Esophagus muscularis mucosa (tissue), 4 donors: ENCODE data around the gene CALR. TPM values are rescaled to one million over a fixed set of nuclear protein-coding genes. Genes with fewer than 3 reads are reported as not detected.
"Not testable (repeated sequence)": the region's sequence is repeated elsewhere in the genome, so short reads cannot be mapped to it uniquely, and the experiment has no call there.

ENCODE experiments used
- DNase-seq: peaks from one replicate; pipeline ENCODE4 v3.0.0-alpha.2; 2017; ENCODE audit errors: extremely low spot score
- H3K27ac ChIP-seq, 4 donors: fragments of 200-600 bp; sonication (generic); replicated peaks in 1 of 4; 1 replicate in 3 of 4; 2 replicates in 1 of 4; pipeline ENCODE4 v1.5.1; 2016 to 2019; ENCODE audit warnings: mild to moderate bottlenecking in 1 of 4
- H3K27me3 ChIP-seq, 4 donors: fragments of 200-600 bp; sonication (generic); one replicate each; pipeline versions ENCODE4 v1.5.1 to v1.6.0; 2016 to 2019
- H3K36me3 ChIP-seq, 4 donors: fragments of 200-600 bp; sonication (generic); one replicate each; pipeline ENCODE4 v1.5.1; 2016 to 2019
- H3K4me1 ChIP-seq, 4 donors: fragments of 200-600 bp; sonication (generic); one replicate each; pipeline ENCODE4 v1.5.1; 2016 to 2019
- H3K4me3 ChIP-seq, 4 donors: fragments of 200-600 bp; sonication (generic); 1 replicate in 2 of 4; 2 replicates in 2 of 4; pipeline ENCODE4 v1.5.1; 2016 to 2019; ENCODE audit warnings: mild to moderate bottlenecking in 4 of 4, moderate library complexity in 1 of 4
- H3K9me3 ChIP-seq, 4 donors: fragments of 200-600 bp; sonication (generic); 1 replicate in 3 of 4; 2 replicates in 1 of 4; pipeline ENCODE4 v1.5.1; 2016 to 2019
- CTCF ChIP-seq, 3 experiments: fragments of 200-600 bp in 2 of 3; fragments of 450-650 bp in 1 of 3; sonication (generic) in 2 of 3; IDR thresholded peaks; one replicate each; pipeline ENCODE4 v1.5.1; 2017 to 2019; ENCODE audit warnings: antibody characterized with exemption in 3 of 3, mild to moderate bottlenecking in 2 of 3, moderate library complexity in 1 of 3
- EP300 ChIP-seq: sonication (generic); formaldehyde crosslinking; IDR thresholded peaks from one replicate; pipeline ENCODE4 v1.6.1; 2017; ENCODE audit warnings: antibody characterized with exemption
- POLR2A ChIP-seq: fragments of 450-650 bp; IDR thresholded peaks from one replicate; pipeline ENCODE4 v1.6.1; 2017; ENCODE audit warnings: antibody characterized with exemption, moderate library complexity, mild to moderate bottlenecking, low read depth
- POLR2AphosphoS5 ChIP-seq, 2 donors: sonication (generic); formaldehyde crosslinking; IDR thresholded peaks; one replicate each; pipeline ENCODE4 v1.6.1; 2017; ENCODE audit warnings: antibody characterized with exemption in 2 of 2
- WGBS: methylation state at CpG from one replicate; pipeline ENCODE4 v1.1.5; 2018; 5-methylcytosine and 5-hydroxymethylcytosine counted together
- intact Hi-C: fragments of 100-400 bp; cut with DNase I; formaldehyde crosslinking; loops from one replicate; pipeline ENCODE4 v1.15.1; 2023
- total RNA-seq, 4 donors: library from RNA; depleted of rRNA; stranded (reverse); fragments of >200 nt; gene quantifications; one replicate each; pipeline versions ENCODE4 v1.1.0 to v1.2.1, GENCODE V29; 2016

CALR gene
- total RNA-seq = 100 to 1,000 TPM; 200 to 300 (median 270) TPM

GRCh38 chr19:12937927-12938778 lies at the start of gene CALR:
Gene CALR, plus strand, starts transcription at chr19:12938609. Its CDS starts 71 bp downstream, at chr19:12938680.
- peaks cover 34 to 36% (median 34%) of the 10 kb centered on the region in 4 donors for H3K36me3 ChIP-seq
- H3K27ac ChIP-seq = peak within 1 kb of the TSS; percentile 88 to 96 (median 93)
- peak; percentile 100 for DNase-seq
- WGBS = 0% methylated on average over 2 of the region's 63 CpGs
- intact Hi-C loops = no loop called here
- TF ChIP-seq CTCF (IDR thresholded peaks at IDR 0.05) (no peak), EP300 (no peak), POLR2A (peak; percentile 98), POLR2AphosphoS5 (IDR thresholded peaks at IDR 0.05) (peak; percentile 99 to 100)
- H3K27me3 ChIP-seq = no peaks in the 10 kb centered on the region
- peaks cover 44 to 57% (median 54%) of the 10 kb centered on the region in 4 donors for H3K4me1 ChIP-seq
- H3K9me3 ChIP-seq = no peaks in the 10 kb centered on the region
- peak within 1 kb of the TSS; percentile 78 to 99 (median 88) for H3K4me3 ChIP-seq

GRCh38 chr19:12890299-12890786 lies 48.1 kb upstream of the CALR start:
- H3K9me3 ChIP-seq = not testable (repeated sequence)

GRCh38 chr19:12890787-12891552 lies 47.4 kb upstream of the CALR start, which contains the start of gene GCDH:
Gene GCDH, plus strand, starts transcription at chr19:12891160. Its CDS starts 145 bp downstream, at chr19:12891305.
- peaks cover 0 to 16% (median 3%) of the 10 kb centered on the region in 4 donors for H3K27me3 ChIP-seq
- H3K9me3 ChIP-seq = no peaks in the 10 kb centered on the region
- peaks cover 15 to 26% (median 24%) of the 10 kb centered on the region in 4 donors for H3K4me1 ChIP-seq
- TF ChIP-seq POLR2A (peak; percentile 47), POLR2AphosphoS5 (IDR thresholded peaks at IDR 0.05) (peak; percentile 86 to 93), CTCF (IDR thresholded peaks at IDR 0.05) (peak in 2 of 3 experiments; percentile 2 to 16), EP300 (no peak)
- intact Hi-C loops = no loop called here
- peak within 1 kb of the TSS; percentile 78 to 91 (median 88) for H3K27ac ChIP-seq
- peaks cover 14 to 34% (median 30%) of the 10 kb centered on the region in 4 donors for H3K36me3 ChIP-seq
- H3K4me3 ChIP-seq = peak within 1 kb of the TSS; percentile 91 to 98 (median 91)
- peak; percentile 99 for DNase-seq
- under 1% methylated on average over 47 of the region's 49 CpGs for WGBS

More at GRCh38 chr19:12890299-12890786, 48.1 kb upstream of the CALR start:
- Histone ChIP-seq H3K4me1 (peaks cover 22 to 32% (median 30%) of the 10 kb centered on the region in 4 donors), H3K27me3 (peaks cover 0 to 22% (median 9%) of the 10 kb centered on the region in 4 donors), H3K4me3 (peak overlapping the region; percentile 27 to 98 (median 91)), H3K36me3 (peaks cover 13 to 27% (median 26%) of the 10 kb centered on the region in 4 donors), H3K27ac (peak overlapping the region; percentile 55 to 91 (median 80))
- WGBS = 34% methylated on average over 10 of the region's 10 CpGs
- intact Hi-C loops, DNase-seq: not testable (repeated sequence)

- H3K4me3 ChIP-seq = peak overlapping the region; percentile 91 to 98 (median 91)
- WGBS = 5% methylated on average over 24 of the region's 26 CpGs
- intact Hi-C loops = no loop called here
Observed at GRCh38 chr19:12891553-12892021, 46.8 kb upstream of the CALR start.

More at GRCh38 chr19:12891553-12892021, 46.8 kb upstream of the CALR start:
- DNase-seq = no peak
- peaks cover 0 to 9% (median 0%) of the 10 kb centered on the region in 4 donors for H3K27me3 ChIP-seq
- TF ChIP-seq POLR2AphosphoS5 (IDR thresholded peaks at IDR 0.05) = no peak
- TF ChIP-seq CTCF (IDR thresholded peaks at IDR 0.05) = no peak
- no peak for TF ChIP-seq POLR2A
- no peak for TF ChIP-seq EP300
- no peaks in the 10 kb centered on the region for H3K9me3 ChIP-seq
- peaks cover 18 to 40% (median 36%) of the 10 kb centered on the region in 4 donors for H3K36me3 ChIP-seq
- peak overlapping the region; percentile 78 to 91 (median 88) for H3K27ac ChIP-seq
- peaks cover 14 to 24% (median 22%) of the 10 kb centered on the region in 4 donors for H3K4me1 ChIP-seq
